Activated CD4-positive, alpha-beta T cell treated with anti-CD3 and anti-CD28 coated beads, Interleukin-2, amount 10 ng/mL, durations not matched to agents 7 days and 5 days (primary cell): ENCODE data around the gene TRAFD1. TPM values are rescaled to one million over a fixed set of nuclear protein-coding genes. Genes with fewer than 3 reads are reported as not detected.

Source experiments
- microRNA-seq: library from miRNA; unstranded; fragments of <30 nt; microRNA quantifications from one replicate; pipeline ENCODE4 v1.2.0, GENCODE V29; 2021; ENCODE audit warnings: borderline microRNAs expressed, borderline replicate concordance
- total RNA-seq, 2 experiments: library from RNA; stranded (reverse); gene quantifications; one replicate each; pipeline ENCODE4 v1.2.3, GENCODE V29; 2021

The TRAFD1 gene
- total RNA-seq, 2 experiments from 2014 or later: 68.9 to 70.4 TPM

Small RNA genes lying within 50 kb of the gene (microRNA-seq; reads per million reads assigned to microRNA genes)
- not detected for gene MIR6861

Other genes starting within 250 kb of the TRAFD1 start
- 10 to 100 TPM; 16.6 to 16.9 TPM for gene TMEM116, start 112.4 kb upstream of the TRAFD1 start, total RNA-seq
- 100 to 1,000 TPM; 177 to 181 TPM for gene ERP29, start 112.1 kb upstream of the TRAFD1 start, total RNA-seq
- gene NAA25, start 16.8 kb upstream of the TRAFD1 start, total RNA-seq: 10 to 100 TPM; 29.9 to 31.0 TPM